Measurements from ENCODE around the gene CDH4. TPM values are rescaled to one million over a fixed set of nuclear protein-coding genes. Genes with fewer than 3 reads are reported as not detected.

Gene CDH4
- total and polyA plus RNA-seq, 9 of the 15 experiments (the other 6 are each of a cell fraction or from before 2014, with no cell fraction given), result 0.04 TPM; not detected in 8

- no TSS peak for BruUV-seq (replicated peaks)
- TF ChIP-seq ZNF239 (CRISPR knock-in tag; IDR thresholded peaks at IDR 0.05), result no peak
- ATAC-seq (no peak), FAIRE-seq (no peak), DNase-seq (ENCODE audit: extremely low read depth in 1 of 4, low spot score in 3 of 4) (no peak)
- no peaks in the 10 kb centered on the region for H4K20me1 ChIP-seq (replicated peaks; ENCODE audit: control insufficient read depth, insufficient read depth, low read length)
- CTCF ChIA-PET (ENCODE audit: low intra/inter-chr PET ratio), result no interaction called here
- 4% methylated on average over 8 of the region's 8 CpGs for WGBS (ENCODE audit: insufficient coverage, low coverage, missing lambda C conversion rate)
- H2AFZ ChIP-seq (ENCODE audit: low read depth, low read length), result no peak overlapping the region
- H3K9me3 ChIP-seq (replicated peaks; ENCODE audit: control insufficient read depth, insufficient read depth, low read depth, low read length), result no peaks in the 10 kb centered on the region
- no peaks in the 10 kb centered on the region for H3K79me2 ChIP-seq (ENCODE audit: control insufficient read depth, insufficient read depth, low read length)
- intact Hi-C loops (cut with micrococcal nuclease) (no loop called here), in situ Hi-C loops (cut with MboI) (no loop called here)
- H3K36me3 ChIP-seq (ENCODE audit: control insufficient read depth, insufficient read depth, low read length), result no peaks in the 10 kb centered on the region
- H3K9me1 ChIP-seq (ENCODE audit: control insufficient read depth, insufficient read depth, low read length), result no peaks in the 10 kb centered on the region
- POLR2A ChIA-PET, result no interaction called here
- no peak overlapping the region for H3K9ac ChIP-seq (ENCODE audit: insufficient read depth in 1 of 2, low read depth in 2 of 2, low read length in 2 of 2)
- H3K4me1 ChIP-seq (replicated peaks in 1 of 2; ENCODE audit: control insufficient read depth in 2 of 2, insufficient read depth in 2 of 2, low read length in 2 of 2), result no peaks in the 10 kb centered on the region
- H3K4me3 ChIP-seq, result no peak overlapping the region
- no peak overlapping the region for H3K27ac ChIP-seq (ENCODE audit: extremely low read depth, low read depth, low read length)
- no peak overlapping the region for H3K4me2 ChIP-seq (ENCODE audit: insufficient read depth, low read length)
- H3K27me3 ChIP-seq (ENCODE audit: control insufficient read depth in 2 of 2, insufficient read depth in 2 of 2, low read length in 2 of 2), result peaks cover 0 to 8% of the 10 kb centered on the region in 2 experiments; a peak in 2 of 5 replicates
These were observed 197.1 kb downstream of the CDH4 start for GRCh38 chr20:61449057-61449609.

DNA sequence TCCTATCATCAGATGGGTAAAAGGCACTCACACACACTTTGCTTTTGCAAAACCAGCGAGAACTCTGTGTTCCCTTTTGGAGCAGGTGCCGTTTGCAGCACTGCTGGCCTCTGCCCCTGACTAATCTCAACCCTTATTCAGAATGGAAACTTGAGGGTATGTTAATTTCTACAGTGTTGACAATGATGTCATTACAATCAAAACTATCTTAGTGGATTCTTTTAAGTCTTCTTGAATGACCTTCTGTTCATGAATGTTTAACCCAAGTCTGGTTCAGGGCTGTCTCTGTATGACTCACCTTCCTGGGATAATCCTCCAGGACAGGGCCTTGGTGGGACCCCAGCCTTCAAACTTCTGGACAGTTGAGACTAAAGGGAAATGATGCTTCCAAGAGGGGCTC lies 197.9 kb downstream of the CDH4 start:
- 0% methylated on average over 2 of the region's 2 CpGs for WGBS (ENCODE audit: insufficient coverage, low coverage, missing lambda C conversion rate)
- TF ChIP-seq, protein P1, sequence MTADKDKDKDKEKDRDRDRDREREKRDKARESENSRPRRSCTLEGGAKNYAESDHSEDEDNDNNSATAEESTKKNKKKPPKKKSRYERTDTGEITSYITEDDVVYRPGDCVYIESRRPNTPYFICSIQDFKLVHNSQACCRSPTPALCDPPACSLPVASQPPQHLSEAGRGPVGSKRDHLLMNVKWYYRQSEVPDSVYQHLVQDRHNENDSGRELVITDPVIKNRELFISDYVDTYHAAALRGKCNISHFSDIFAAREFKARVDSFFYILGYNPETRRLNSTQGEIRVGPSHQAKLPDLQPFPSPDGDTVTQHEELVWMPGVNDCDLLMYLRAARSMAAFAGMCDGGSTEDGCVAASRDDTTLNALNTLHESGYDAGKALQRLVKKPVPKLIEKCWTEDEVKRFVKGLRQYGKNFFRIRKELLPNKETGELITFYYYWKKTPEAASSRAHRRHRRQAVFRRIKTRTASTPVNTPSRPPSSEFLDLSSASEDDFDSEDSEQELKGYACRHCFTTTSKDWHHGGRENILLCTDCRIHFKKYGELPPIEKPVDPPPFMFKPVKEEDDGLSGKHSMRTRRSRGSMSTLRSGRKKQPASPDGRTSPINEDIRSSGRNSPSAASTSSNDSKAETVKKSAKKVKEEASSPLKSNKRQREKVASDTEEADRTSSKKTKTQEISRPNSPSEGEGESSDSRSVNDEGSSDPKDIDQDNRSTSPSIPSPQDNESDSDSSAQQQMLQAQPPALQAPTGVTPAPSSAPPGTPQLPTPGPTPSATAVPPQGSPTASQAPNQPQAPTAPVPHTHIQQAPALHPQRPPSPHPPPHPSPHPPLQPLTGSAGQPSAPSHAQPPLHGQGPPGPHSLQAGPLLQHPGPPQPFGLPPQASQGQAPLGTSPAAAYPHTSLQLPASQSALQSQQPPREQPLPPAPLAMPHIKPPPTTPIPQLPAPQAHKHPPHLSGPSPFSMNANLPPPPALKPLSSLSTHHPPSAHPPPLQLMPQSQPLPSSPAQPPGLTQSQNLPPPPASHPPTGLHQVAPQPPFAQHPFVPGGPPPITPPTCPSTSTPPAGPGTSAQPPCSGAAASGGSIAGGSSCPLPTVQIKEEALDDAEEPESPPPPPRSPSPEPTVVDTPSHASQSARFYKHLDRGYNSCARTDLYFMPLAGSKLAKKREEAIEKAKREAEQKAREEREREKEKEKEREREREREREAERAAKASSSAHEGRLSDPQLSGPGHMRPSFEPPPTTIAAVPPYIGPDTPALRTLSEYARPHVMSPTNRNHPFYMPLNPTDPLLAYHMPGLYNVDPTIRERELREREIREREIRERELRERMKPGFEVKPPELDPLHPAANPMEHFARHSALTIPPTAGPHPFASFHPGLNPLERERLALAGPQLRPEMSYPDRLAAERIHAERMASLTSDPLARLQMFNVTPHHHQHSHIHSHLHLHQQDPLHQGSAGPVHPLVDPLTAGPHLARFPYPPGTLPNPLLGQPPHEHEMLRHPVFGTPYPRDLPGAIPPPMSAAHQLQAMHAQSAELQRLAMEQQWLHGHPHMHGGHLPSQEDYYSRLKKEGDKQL (CRISPR knock-in tag; IDR thresholded peaks at IDR 0.05; ENCODE audit: borderline replicate concordance), result no peak
- Histone ChIP-seq H4K20me1 (replicated peaks; ENCODE audit: control insufficient read depth, insufficient read depth, low read length) (no peaks in the 10 kb centered on the region), H2AFZ (ENCODE audit: low read depth, low read length) (no peak overlapping the region), H3K27me3 (ENCODE audit: control insufficient read depth in 2 of 2, insufficient read depth in 2 of 2, low read length in 2 of 2) (peaks cover 0 to 8% of the 10 kb centered on the region in 2 experiments; a peak in 2 of 5 replicates), H3K36me3 (ENCODE audit: control insufficient read depth, insufficient read depth, low read length) (no peaks in the 10 kb centered on the region), H3K9ac (ENCODE audit: insufficient read depth in 1 of 2, low read depth in 2 of 2, low read length in 2 of 2) (no peak overlapping the region), H3K9me1 (ENCODE audit: control insufficient read depth, insufficient read depth, low read length) (no peaks in the 10 kb centered on the region), H3K27ac (ENCODE audit: extremely low read depth, low read depth, low read length) (no peak overlapping the region), H3K79me2 (ENCODE audit: control insufficient read depth, insufficient read depth, low read length) (no peaks in the 10 kb centered on the region), H3K4me3 (no peak overlapping the region), H3K9me3 (replicated peaks; ENCODE audit: control insufficient read depth, insufficient read depth, low read depth, low read length) (no peaks in the 10 kb centered on the region), H3K4me2 (ENCODE audit: insufficient read depth, low read length) (no peak overlapping the region), H3K4me1 (replicated peaks in 1 of 2; ENCODE audit: control insufficient read depth in 2 of 2, insufficient read depth in 2 of 2, low read length in 2 of 2) (no peaks in the 10 kb centered on the region)
- POLR2A ChIA-PET, result no interaction called here
- in situ Hi-C loops (cut with MboI), result no loop called here
- intact Hi-C loops (cut with micrococcal nuclease), result no loop called here
- DNase-seq (ENCODE audit: extremely low read depth in 1 of 4, low spot score in 3 of 4) (no peak), ATAC-seq (no peak), FAIRE-seq (no peak)
- CTCF ChIA-PET (ENCODE audit: low intra/inter-chr PET ratio), result no interaction called here
- no TSS peak for BruUV-seq (replicated peaks)
